Stomach (tissue), 9 donors: ENCODE results near the gene GLUL. TPM values are rescaled to one million over a fixed set of nuclear protein-coding genes. Genes with fewer than 3 reads are reported as not detected.
A peak's percentile ranks its signal among the peaks of the same experiment; 100 is the strongest.
"Not testable (repeated sequence)": the region's sequence is repeated elsewhere in the genome, so short reads cannot be mapped to it uniquely, and the experiment has no call there.

Source experiments
- DNase-seq, 2 donors: peaks; one replicate each; pipeline versions ENCODE4 v3.0.0 to v3.0.0-alpha.2; 2013 to 2019
- H3K27ac ChIP-seq, 5 donors: fragments of 200-600 bp in 4 of 5; sonication (generic) in 4 of 5; one replicate each; pipeline ENCODE4 v1.5.1; 2013 to 2019; ENCODE audit warnings: mild to moderate bottlenecking in 1 of 5, moderate library complexity in 1 of 5
- H3K27me3 ChIP-seq, 3 donors: fragments of 200-600 bp; sonication (generic); one replicate each; pipeline ENCODE4 v1.5.1; 2017 to 2019; ENCODE audit warnings: mixed run types in 1 of 3
- H3K36me3 ChIP-seq, 4 donors: fragments of 200-600 bp; sonication (generic); 1 replicate in 3 of 4; 2 replicates in 1 of 4; pipeline ENCODE4 v1.5.1; 2016 to 2019
- H3K4me1 ChIP-seq, 4 donors: fragments of 200-600 bp; sonication (generic); one replicate each; pipeline ENCODE4 v1.5.1; 2016 to 2019
- H3K4me3 ChIP-seq, 4 donors: fragments of 200-600 bp; sonication (generic) in 3 of 4; one replicate each; pipeline ENCODE4 v1.5.1; 2016 to 2019; ENCODE audit warnings: mild to moderate bottlenecking in 1 of 4
- H3K9me3 ChIP-seq, 4 donors: fragments of 200-600 bp; sonication (generic); one replicate each; pipeline ENCODE4 v1.5.1; 2016 to 2019
- EP300 ChIP-seq: sonication (generic); formaldehyde crosslinking; IDR thresholded peaks from one replicate; pipeline ENCODE4 v1.6.1; 2017; ENCODE audit warnings: antibody characterized with exemption
- POLR2A ChIP-seq, 4 donors: fragments of 450-650 bp; IDR thresholded peaks; one replicate each; pipeline ENCODE4 v1.6.1; 2016; ENCODE audit warnings: antibody characterized with exemption in 4 of 4, control low read depth in 2 of 4, mild to moderate bottlenecking in 1 of 4, moderate library complexity in 1 of 4
- POLR2AphosphoS5 ChIP-seq, 3 donors: sonication (generic); formaldehyde crosslinking; IDR thresholded peaks; one replicate each; pipeline ENCODE4 v1.6.1; 2016; ENCODE audit warnings: antibody characterized with exemption in 3 of 3
- whole genome bisulfite sequencing, 5 donors: extraction: QIAGEN DNeasy Blood & Tissue Kit in 3 of 5; methylation state at CpG; one replicate each; pipeline versions ENCODE4 v1.1.5 to v1.1.7; 2013 to 2018; 5-methylcytosine and 5-hydroxymethylcytosine counted together
- intact Hi-C: fragments of 100-400 bp; cut with DNase I; formaldehyde crosslinking; loops from one replicate; pipeline ENCODE4 v1.15.1; 2023; ENCODE audit warnings: low total_unique reads
- polyA plus RNA-seq, 3 donors: library from polyadenylated mRNA; stranded (reverse); fragments of 200-250 nt; gene quantifications; one replicate each; pipeline ENCODE4 v1.2.3, GENCODE V29; 2013
- total RNA-seq, 5 donors: library from RNA; depleted of rRNA; stranded (reverse); fragments of >200 nt; gene quantifications; one replicate each; pipeline versions ENCODE4 v1.1.0 to v1.2.3, GENCODE V29; 2014 to 2016
- TF ChIP-seq, protein P1 (sequence below), 7 experiments: fragments of 450-650 bp in 4 of 7; fragments of 200-600 bp in 3 of 7; sonication (generic) in 3 of 7; IDR thresholded peaks; one replicate each; pipeline ENCODE4 v1.5.1; 2016 to 2019; ENCODE audit warnings: antibody characterized with exemption in 7 of 7, control low read depth in 2 of 7, mild to moderate bottlenecking in 1 of 7
- donor health status: healthy with polysubstance abuse.
- donor health status: Bipolar disorder and iron deficiency.
- donor health status: healthy.

GLUL gene
- total and polyA plus RNA-seq, 8 donors, result 102 to 1,958 (median 1,530) TPM

DNA sequence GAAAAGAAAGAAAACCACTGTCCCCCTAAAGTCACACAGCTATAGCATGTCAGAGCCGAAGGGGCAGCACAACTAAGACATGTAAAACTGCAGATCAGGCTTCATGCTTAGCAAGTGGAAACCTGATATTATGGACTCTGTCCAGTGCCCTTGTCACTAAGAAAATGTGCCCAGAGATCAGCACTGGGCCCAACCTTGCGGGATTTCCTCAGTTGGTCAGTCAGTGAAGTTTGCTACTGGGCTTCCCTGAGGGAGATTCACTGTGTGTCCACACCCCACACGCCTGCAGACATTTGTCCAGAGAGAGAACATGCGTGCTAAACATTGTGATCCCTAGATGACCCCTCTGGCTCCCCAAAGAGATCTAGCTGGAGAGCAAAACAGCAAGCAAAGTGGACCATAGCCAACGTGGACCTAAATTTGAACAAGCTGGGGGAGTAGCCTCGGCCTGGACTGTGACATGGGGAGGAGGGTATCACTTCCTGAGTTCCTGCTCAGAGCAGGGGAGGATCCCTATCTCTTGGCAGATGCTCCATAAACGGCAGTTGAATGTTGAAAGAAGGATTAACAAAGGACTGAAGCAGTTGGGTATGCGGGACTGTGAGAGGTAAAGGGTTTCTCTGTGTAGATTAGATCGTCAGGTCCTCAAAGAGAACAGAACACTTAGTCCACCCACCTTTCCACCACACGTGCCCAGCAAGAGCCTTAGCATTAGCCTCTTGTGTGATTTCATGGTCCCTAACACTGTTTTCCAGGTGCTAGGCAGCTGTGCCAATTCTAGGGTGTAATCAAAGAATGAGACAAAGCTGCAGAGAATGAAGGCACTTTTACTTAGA, 53.6 kb downstream of the GLUL start:
- Histone ChIP-seq H3K36me3 (no peaks in the 10 kb centered on the region), H3K4me1 (peaks cover 0 to 11% (median 0%) of the 10 kb centered on the region in 4 donors), H3K27ac (peak overlapping the region in 3 of 5 donors; percentile 3 to 53 (median 49)), H3K4me3 (no peak overlapping the region), H3K9me3 (no peaks in the 10 kb centered on the region), H3K27me3 (no peaks in the 10 kb centered on the region)
- intact Hi-C loops, result no loop called here
- peak in 1 of 2 donors; percentile 58 for DNase-seq
- no peak for TF ChIP-seq EP300
- TF ChIP-seq, protein P1, sequence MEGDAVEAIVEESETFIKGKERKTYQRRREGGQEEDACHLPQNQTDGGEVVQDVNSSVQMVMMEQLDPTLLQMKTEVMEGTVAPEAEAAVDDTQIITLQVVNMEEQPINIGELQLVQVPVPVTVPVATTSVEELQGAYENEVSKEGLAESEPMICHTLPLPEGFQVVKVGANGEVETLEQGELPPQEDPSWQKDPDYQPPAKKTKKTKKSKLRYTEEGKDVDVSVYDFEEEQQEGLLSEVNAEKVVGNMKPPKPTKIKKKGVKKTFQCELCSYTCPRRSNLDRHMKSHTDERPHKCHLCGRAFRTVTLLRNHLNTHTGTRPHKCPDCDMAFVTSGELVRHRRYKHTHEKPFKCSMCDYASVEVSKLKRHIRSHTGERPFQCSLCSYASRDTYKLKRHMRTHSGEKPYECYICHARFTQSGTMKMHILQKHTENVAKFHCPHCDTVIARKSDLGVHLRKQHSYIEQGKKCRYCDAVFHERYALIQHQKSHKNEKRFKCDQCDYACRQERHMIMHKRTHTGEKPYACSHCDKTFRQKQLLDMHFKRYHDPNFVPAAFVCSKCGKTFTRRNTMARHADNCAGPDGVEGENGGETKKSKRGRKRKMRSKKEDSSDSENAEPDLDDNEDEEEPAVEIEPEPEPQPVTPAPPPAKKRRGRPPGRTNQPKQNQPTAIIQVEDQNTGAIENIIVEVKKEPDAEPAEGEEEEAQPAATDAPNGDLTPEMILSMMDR (IDR thresholded peaks at IDR 0.05), result no peak
- no peak for TF ChIP-seq POLR2A (IDR thresholded peaks at IDR 0.05)
- TF ChIP-seq POLR2AphosphoS5 (IDR thresholded peaks at IDR 0.05), result no peak
- 59 to 69% (median 65%) methylated on average over 10 of the region's 10 CpGs for WGBS, 5 donors

- Histone ChIP-seq H3K4me1 (peaks cover 0 to 11% (median 0%) of the 10 kb centered on the region in 4 donors), H3K9me3 (no peaks in the 10 kb centered on the region), H3K4me3 (no peak overlapping the region), H3K27me3 (no peaks in the 10 kb centered on the region), H3K27ac (no peak overlapping the region), H3K36me3 (no peaks in the 10 kb centered on the region)
- intact Hi-C loops, result no loop called here
- WGBS, 5 donors, result 72 to 81% (median 75%) methylated on average over 16 of the region's 16 CpGs
- TF ChIP-seq POLR2AphosphoS5 (IDR thresholded peaks at IDR 0.05) (no peak), EP300 (no peak), POLR2A (IDR thresholded peaks at IDR 0.05) (no peak)
- TF ChIP-seq, protein P1 (IDR thresholded peaks at IDR 0.05), result no peak
- DNase-seq, result peak in 1 of 2 donors; percentile 44
These were observed 55.6 kb downstream of the GLUL start for GRCh38 chr1:182335771-182336566.

- H3K4me1 ChIP-seq, H3K9me3 ChIP-seq, intact Hi-C loops, H3K27ac ChIP-seq, H3K36me3 ChIP-seq, H3K4me3 ChIP-seq, DNase-seq, H3K27me3 ChIP-seq: not testable (repeated sequence)
- WGBS, 5 donors, result 92 to 98% (median 93%) methylated on average over 4 to 5 of the region's 5 CpGs
These were observed 58.5 kb downstream of the GLUL start for GRCh38 chr1:182333071-182333571.

GRCh38 chr1:182332261-182333060, 59.1 kb downstream of the GLUL start:
- no peak for TF ChIP-seq POLR2AphosphoS5 (IDR thresholded peaks at IDR 0.05)
- TF ChIP-seq EP300, result no peak
- TF ChIP-seq, protein P1 (IDR thresholded peaks at IDR 0.05), result no peak
- no peak for TF ChIP-seq POLR2A (IDR thresholded peaks at IDR 0.05)
- Histone ChIP-seq H3K4me3 (no peak overlapping the region), H3K4me1 (no peaks in the 10 kb centered on the region), H3K9me3 (no peaks in the 10 kb centered on the region), H3K27me3 (no peaks in the 10 kb centered on the region), H3K27ac (no peak overlapping the region), H3K36me3 (no peaks in the 10 kb centered on the region)
- WGBS, 5 donors, result 67 to 75% (median 68%) methylated on average over 13 of the region's 13 CpGs
- intact Hi-C loops, result no loop called here
- DNase-seq, result no peak

Other genes with a start within 250 kb of the GLUL start
- gene TEDDM1, start 8.9 kb upstream of the GLUL start, total RNA-seq, result not detected
- gene TEDDM1, start 8.9 kb upstream of the GLUL start, polyA plus RNA-seq, result not detected
- not detected for gene RGSL1, start 58.4 kb upstream of the GLUL start, total RNA-seq
- gene RGSL1, start 58.4 kb upstream of the GLUL start, polyA plus RNA-seq, result not detected
- 10 to 100 TPM in 1 of 5 donors, 1 to 10 TPM in 4; 4.3 to 11.1 (median 8.0) TPM for gene RNASEL, start 197.5 kb upstream of the GLUL start, total RNA-seq
- 1 to 10 TPM; 3.2 to 4.7 (median 4.5) TPM for gene RNASEL, start 197.5 kb upstream of the GLUL start, polyA plus RNA-seq
- gene RGS16, start 212.6 kb upstream of the GLUL start, total RNA-seq, result 10 to 100 TPM in 1 of 5 donors, 1 to 10 TPM in 2, under 1 TPM in 1, not detected in 1; 0.58 to 29.0 (median 3.2) TPM
- 1 to 10 TPM; 1.3 to 2.1 (median 1.9) TPM for gene RGS16, start 212.6 kb upstream of the GLUL start, polyA plus RNA-seq